ENCODE measurements around the gene MAPK8IP1.

GRCh38 chr11:45919806-45920530 is 34.5 kb downstream of the MAPK8IP1 start:
- TF ChIP-seq CTCF (IDR thresholded peaks at IDR 0.05), result no peak
- no peak for TF ChIP-seq POLR2A (IDR thresholded peaks at IDR 0.05)
- no peak for TF ChIP-seq POLR2AphosphoS5 (IDR thresholded peaks at IDR 0.05)

Data from gastroesophageal sphincter (tissue), 3 donors.